ENCODE results near the gene BCR.

Gene BCR

DNA sequence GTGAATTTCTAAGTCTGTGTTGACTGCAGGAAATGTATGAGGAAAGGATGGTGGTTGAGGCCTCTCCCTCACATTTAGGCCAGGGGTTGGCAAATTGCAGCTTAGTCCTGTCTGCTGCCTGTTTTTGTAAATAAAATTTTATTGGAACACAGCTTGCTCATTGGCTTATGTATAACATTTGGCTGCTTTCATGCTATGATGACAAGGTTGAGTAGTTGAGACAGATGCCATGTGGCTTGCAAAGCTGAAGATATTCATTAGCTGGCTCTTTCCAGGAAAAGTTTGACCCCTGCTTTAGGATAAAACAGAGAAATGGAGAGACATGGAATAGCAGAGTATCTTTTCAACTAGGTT, 46.2 kb downstream of the BCR start:
- TF ChIP-seq, protein P1, sequence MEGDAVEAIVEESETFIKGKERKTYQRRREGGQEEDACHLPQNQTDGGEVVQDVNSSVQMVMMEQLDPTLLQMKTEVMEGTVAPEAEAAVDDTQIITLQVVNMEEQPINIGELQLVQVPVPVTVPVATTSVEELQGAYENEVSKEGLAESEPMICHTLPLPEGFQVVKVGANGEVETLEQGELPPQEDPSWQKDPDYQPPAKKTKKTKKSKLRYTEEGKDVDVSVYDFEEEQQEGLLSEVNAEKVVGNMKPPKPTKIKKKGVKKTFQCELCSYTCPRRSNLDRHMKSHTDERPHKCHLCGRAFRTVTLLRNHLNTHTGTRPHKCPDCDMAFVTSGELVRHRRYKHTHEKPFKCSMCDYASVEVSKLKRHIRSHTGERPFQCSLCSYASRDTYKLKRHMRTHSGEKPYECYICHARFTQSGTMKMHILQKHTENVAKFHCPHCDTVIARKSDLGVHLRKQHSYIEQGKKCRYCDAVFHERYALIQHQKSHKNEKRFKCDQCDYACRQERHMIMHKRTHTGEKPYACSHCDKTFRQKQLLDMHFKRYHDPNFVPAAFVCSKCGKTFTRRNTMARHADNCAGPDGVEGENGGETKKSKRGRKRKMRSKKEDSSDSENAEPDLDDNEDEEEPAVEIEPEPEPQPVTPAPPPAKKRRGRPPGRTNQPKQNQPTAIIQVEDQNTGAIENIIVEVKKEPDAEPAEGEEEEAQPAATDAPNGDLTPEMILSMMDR (IDR thresholded peaks at IDR 0.05; ENCODE audit: borderline replicate concordance, control extremely low read depth, extremely low read depth, insufficient read depth, missing control alignments) = no peak
- in situ Hi-C loops (cut with MboI; ENCODE audit: low sequenced_read_pairs, unreplicated experiment) = no loop called here

DNA sequence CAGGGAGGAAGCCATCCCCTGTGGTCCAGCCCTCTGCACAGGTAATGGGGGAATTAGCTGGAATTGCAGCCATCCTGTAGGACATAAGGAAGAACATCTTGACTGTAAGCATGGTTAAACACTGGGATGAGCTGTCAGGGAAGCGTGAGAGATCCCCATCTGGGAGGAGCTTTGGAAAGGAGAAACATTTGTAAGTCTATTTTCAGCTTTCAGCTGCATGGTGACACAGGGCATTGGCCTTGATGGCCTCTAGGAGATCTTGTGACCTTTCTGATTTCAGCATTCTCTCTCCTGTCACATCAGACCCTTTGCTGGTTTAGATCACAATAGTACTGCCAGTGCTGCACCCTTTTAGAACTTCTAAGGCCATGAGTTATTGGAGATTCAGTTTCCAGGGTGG, 47.1 kb downstream of the BCR start:
- TF ChIP-seq, protein P1 (IDR thresholded peaks at IDR 0.05; ENCODE audit: borderline replicate concordance, control extremely low read depth, extremely low read depth, insufficient read depth, missing control alignments) = no peak
- in situ Hi-C loops (cut with MboI; ENCODE audit: low sequenced_read_pairs, unreplicated experiment) = no loop called here
- no peak for DNase-seq (ENCODE audit: low spot score)

More for the DNA sequence above, 46.2 kb downstream of the BCR start:
- DNase-seq (ENCODE audit: low spot score) = no peak

DNA sequence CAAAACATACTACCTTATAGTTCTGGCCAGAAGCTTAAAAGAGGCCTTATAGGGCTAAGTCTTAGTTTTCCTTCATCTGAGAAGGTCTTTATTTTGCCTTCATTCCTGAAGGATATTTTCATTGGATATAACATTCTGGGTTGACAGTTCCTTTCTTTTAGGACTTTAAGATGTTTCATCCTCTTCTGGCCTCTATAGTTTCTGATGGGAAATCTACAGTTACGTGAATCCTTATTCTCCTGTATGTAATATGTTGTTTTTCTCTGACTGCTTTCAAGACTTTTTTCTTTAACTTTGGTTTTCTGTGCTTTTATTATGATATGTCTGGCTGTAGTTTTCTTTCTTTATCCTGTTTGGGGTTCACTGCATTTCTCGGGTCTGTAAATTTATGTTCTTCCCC, 48.2 kb downstream of the BCR start:
- in situ Hi-C loops (cut with MboI; ENCODE audit: low sequenced_read_pairs, unreplicated experiment) = no loop called here
- TF ChIP-seq, protein P1 (IDR thresholded peaks at IDR 0.05; ENCODE audit: borderline replicate concordance, control extremely low read depth, extremely low read depth, insufficient read depth, missing control alignments) = no peak
- DNase-seq (ENCODE audit: low spot score) = no peak

DNA sequence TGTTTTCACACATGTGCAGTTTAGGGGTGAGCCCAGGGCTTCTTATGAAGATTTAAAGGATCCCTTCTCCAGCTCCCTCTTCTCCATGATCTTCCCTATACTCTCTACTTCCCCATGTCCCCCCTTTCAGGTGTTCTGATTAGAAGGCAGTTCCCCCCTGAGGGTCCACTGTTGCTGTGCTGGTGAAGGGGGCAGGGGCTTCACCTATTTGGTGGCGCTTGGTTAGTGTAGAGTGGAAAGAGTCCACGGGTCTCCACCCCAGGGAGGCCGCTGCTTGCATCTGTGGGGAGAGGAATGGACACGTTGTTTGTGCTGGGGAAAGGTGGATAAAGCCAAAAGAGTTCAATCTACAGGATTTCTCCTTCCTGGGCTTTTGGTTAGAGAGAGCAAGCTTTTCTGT, 49.3 kb downstream of the BCR start:
- no peak for DNase-seq (ENCODE audit: low spot score)
- in situ Hi-C loops (cut with MboI; ENCODE audit: low sequenced_read_pairs, unreplicated experiment) = no loop called here
- TF ChIP-seq, protein P1 (IDR thresholded peaks at IDR 0.05; ENCODE audit: borderline replicate concordance, control extremely low read depth, extremely low read depth, insufficient read depth, missing control alignments) = no peak

DNA sequence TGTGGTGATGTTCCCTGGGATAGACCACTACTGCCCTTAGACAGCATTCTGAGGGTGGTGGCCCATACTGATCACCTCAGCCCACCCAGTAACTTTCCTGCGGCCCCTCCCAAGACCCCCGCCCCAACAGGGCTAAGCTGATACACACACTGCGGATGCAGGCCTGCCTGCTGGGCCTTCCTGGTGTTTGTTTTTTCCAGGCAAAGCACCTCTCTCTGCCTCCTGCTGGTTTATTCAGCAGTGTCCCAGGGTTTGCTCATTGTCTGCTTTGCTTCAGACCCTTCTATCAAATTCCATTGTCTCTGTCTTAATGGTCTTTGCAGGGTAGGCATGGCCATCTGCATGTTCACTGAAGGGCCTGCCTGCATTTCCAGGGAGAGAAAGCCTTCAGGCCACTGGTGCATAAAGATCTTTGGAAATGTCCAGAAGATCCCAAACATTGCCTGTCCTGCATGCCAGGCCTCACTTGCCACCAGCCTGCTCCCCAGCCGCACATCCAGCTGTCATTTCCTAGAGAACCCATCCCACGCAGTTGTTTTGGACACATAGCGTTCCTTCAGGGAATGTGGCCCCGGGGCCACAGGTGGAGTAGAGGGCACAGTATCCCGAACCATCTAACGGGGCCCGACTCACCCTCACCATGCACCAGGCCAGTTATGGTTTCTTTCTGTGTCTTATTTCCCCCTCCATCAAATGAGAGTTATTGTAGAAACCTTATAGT, 50.2 kb downstream of the BCR start:
- TF ChIP-seq, protein P1 (IDR thresholded peaks at IDR 0.05; ENCODE audit: borderline replicate concordance, control extremely low read depth, extremely low read depth, insufficient read depth, missing control alignments) = no peak
- DNase-seq (ENCODE audit: low spot score) = no peak
- in situ Hi-C loops (cut with MboI; ENCODE audit: low sequenced_read_pairs, unreplicated experiment) = no loop called here

DNA sequence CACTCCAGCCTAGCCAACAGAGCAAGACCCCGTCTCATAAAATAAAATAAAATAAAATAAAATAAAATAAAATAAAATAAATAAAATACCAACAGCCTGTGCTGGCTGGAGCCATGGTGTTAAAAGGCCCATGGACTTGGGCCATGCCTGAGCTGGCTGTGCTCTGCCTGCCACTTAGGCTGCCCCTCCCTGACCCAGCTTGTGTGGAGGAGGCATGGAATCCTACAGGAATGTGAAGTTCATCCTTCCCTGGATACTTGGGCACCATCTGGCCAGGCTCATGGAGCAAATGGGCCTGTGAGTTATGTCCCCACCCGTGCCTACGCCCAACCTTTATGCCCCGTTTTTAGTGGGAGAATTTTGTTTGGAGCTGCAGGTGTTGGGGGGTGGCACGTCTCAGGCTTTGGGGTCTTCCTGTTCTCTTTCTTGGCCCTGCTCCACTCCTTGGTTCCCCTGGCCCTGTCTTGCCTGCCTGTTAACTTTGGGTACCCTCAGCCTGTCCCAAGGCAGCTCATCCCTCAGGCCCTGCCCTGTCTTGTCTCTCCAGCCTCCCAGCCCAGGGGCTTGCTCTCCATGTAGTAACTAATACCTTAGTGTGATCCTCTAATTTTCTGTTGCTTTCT, 51.3 kb downstream of the BCR start:
- TF ChIP-seq, protein P1 (IDR thresholded peaks at IDR 0.05; ENCODE audit: borderline replicate concordance, control extremely low read depth, extremely low read depth, insufficient read depth, missing control alignments) = no peak
- in situ Hi-C loops (cut with MboI; ENCODE audit: low sequenced_read_pairs, unreplicated experiment) = no loop called here
- DNase-seq (ENCODE audit: low spot score) = no peak

Measured in GM13976 (cell line).